H9 (cell line): ENCODE measurements around the gene HOXD12. TPM values are rescaled to one million over a fixed set of nuclear protein-coding genes. Genes with fewer than 3 reads are reported as not detected.

Experiments
- DNase-seq: peaks from one replicate; pipeline ENCODE4 v3.0.0-alpha.2; 2017
- H2AFZ ChIP-seq: one replicate; pipeline ENCODE4 v1.6.1; 2013; ENCODE audit warnings: mild to moderate bottlenecking, low read length, control low read depth, moderate library complexity
- H2AK5ac ChIP-seq: 2 replicates; pipeline ENCODE4 v1.6.1; 2013; ENCODE audit warnings: low read length, control low read depth, mixed read lengths; ENCODE audit not compliant: insufficient read length
- H2BK120ac ChIP-seq: one replicate; pipeline ENCODE4 v1.6.1; 2013; ENCODE audit warnings: low read depth, mild to moderate bottlenecking, low read length, control low read depth, inconsistent platforms; ENCODE audit not compliant: poor library complexity, severe bottlenecking
- H2BK12ac ChIP-seq: 2 replicates; pipeline ENCODE4 v1.6.1; 2013; ENCODE audit warnings: low read length, control low read depth, mixed read lengths, low read depth; ENCODE audit not compliant: insufficient read length
- H2BK15ac ChIP-seq: 2 replicates; pipeline ENCODE4 v1.6.1; 2013; ENCODE audit warnings: low read depth, low read length, control low read depth
- H2BK20ac ChIP-seq: one replicate; pipeline ENCODE4 v1.6.1; 2013; ENCODE audit warnings: low read depth, mild to moderate bottlenecking, low read length, control low read depth, inconsistent platforms; ENCODE audit not compliant: poor library complexity, severe bottlenecking
- H2BK5ac ChIP-seq: 2 replicates; pipeline ENCODE4 v1.6.1; 2013; ENCODE audit warnings: low read length, control low read depth, mixed read lengths; ENCODE audit not compliant: insufficient read length
- H3K14ac ChIP-seq: 2 replicates; pipeline ENCODE4 v1.6.1; 2013; ENCODE audit warnings: low read length, control low read depth; ENCODE audit not compliant: insufficient read depth
- H3K18ac ChIP-seq: 2 replicates; pipeline ENCODE4 v1.6.1; 2013; ENCODE audit warnings: low read depth, mild to moderate bottlenecking, mixed read lengths, low read length, control low read depth; ENCODE audit not compliant: insufficient read length
- H3K23ac ChIP-seq: 2 replicates; pipeline ENCODE4 v1.6.1; 2013; ENCODE audit warnings: low read length, control low read depth, mixed read lengths, low read depth; ENCODE audit not compliant: insufficient read length
- H3K23me2 ChIP-seq: 2 replicates; pipeline ENCODE4 v1.6.1; 2013; ENCODE audit warnings: low read depth, mild to moderate bottlenecking, mixed read lengths, low read length, control low read depth; ENCODE audit not compliant: insufficient read length, poor library complexity, severe bottlenecking
- H3K27ac ChIP-seq: 2 replicates; pipeline ENCODE4 v1.5.1; 2013; ENCODE audit warnings: low read length, control low read depth, mixed read lengths, low read depth; ENCODE audit not compliant: insufficient read length
- H3K27me3 ChIP-seq: 2 replicates; pipeline ENCODE4 v1.6.1; 2013; ENCODE audit warnings: low read length, control low read depth, inconsistent platforms; ENCODE audit not compliant: insufficient read depth
- H3K4ac ChIP-seq: 2 replicates; pipeline ENCODE4 v1.6.1; 2013; ENCODE audit warnings: low read depth, mild to moderate bottlenecking, control low read depth, inconsistent platforms, low read length, moderate library complexity
- H3K4me1 ChIP-seq: 2 replicates; pipeline ENCODE4 v1.6.1; 2013; ENCODE audit warnings: low read length, control low read depth, inconsistent platforms; ENCODE audit not compliant: insufficient read depth
- H3K4me2 ChIP-seq: 2 replicates; pipeline ENCODE4 v1.6.1; 2013; ENCODE audit warnings: low read length, control low read depth, mixed read lengths; ENCODE audit not compliant: insufficient read length, insufficient read depth
- H3K56ac ChIP-seq: 2 replicates; pipeline ENCODE4 v1.6.1; 2013; ENCODE audit warnings: low read depth, mild to moderate bottlenecking, mixed read lengths, low read length, control low read depth; ENCODE audit not compliant: insufficient read length
- H3K79me1 ChIP-seq: 2 replicates; pipeline ENCODE4 v1.6.1; 2013; ENCODE audit warnings: low read depth, mild to moderate bottlenecking, moderate library complexity, low read length, control low read depth, inconsistent platforms; ENCODE audit not compliant: insufficient read depth, poor library complexity, severe bottlenecking
- H3K79me2 ChIP-seq: 2 replicates; pipeline ENCODE4 v1.6.1; 2013; ENCODE audit warnings: low read length, control low read depth, inconsistent platforms; ENCODE audit not compliant: insufficient read depth
- H3K9ac ChIP-seq: 2 replicates; pipeline ENCODE4 v1.6.1; 2013; ENCODE audit warnings: low read length, control low read depth, mixed read lengths; ENCODE audit not compliant: insufficient read length; ENCODE audit errors: extremely low read depth
- H3K9me3 ChIP-seq: one replicate; pipeline ENCODE4 v1.6.1; 2013; ENCODE audit warnings: low read depth, low read length, inconsistent platforms; ENCODE audit not compliant: control insufficient read depth
- H3T11ph ChIP-seq: one replicate; pipeline ENCODE4 v1.6.1; 2013; ENCODE audit warnings: mild to moderate bottlenecking, low read length, control low read depth, inconsistent platforms
- H4K20me1 ChIP-seq: one replicate; pipeline ENCODE4 v1.6.1; 2013; ENCODE audit not compliant: control insufficient read depth, insufficient read length, insufficient read depth
- H4K5ac ChIP-seq: 2 replicates; pipeline ENCODE4 v1.6.1; 2013; ENCODE audit warnings: low read depth, mild to moderate bottlenecking, mixed read lengths, low read length, control low read depth; ENCODE audit not compliant: insufficient read length
- H4K8ac ChIP-seq: replicated peaks from 2 replicates; pipeline ENCODE4 v1.6.1; 2013; ENCODE audit warnings: low read length, control low read depth, mixed read lengths, low read depth; ENCODE audit not compliant: insufficient read length
- H4K91ac ChIP-seq: 2 replicates; pipeline ENCODE4 v1.6.1; 2013; ENCODE audit warnings: low read depth, mild to moderate bottlenecking, moderate library complexity, mixed read lengths, low read length, control low read depth; ENCODE audit not compliant: insufficient read length
- H3K27ac Mint-ChIP-seq, 3 experiments: 2 replicates in 2 of 3; 3 replicates in 1 of 3; pipeline ENCODE4 v1.8.0; 2020 to 2021; ENCODE audit warnings: mixed read lengths in 3 of 3, mild to moderate bottlenecking in 1 of 3, moderate library complexity in 1 of 3
- H3K27me3 Mint-ChIP-seq: 2 replicates; pipeline ENCODE4 v1.8.0; 2021; ENCODE audit warnings: low read depth, mild to moderate bottlenecking, moderate library complexity, mixed read lengths
- H3K36me3 Mint-ChIP-seq, 3 experiments: 2 replicates in 2 of 3; 3 replicates in 1 of 3; pipeline ENCODE4 v1.8.0; 2020 to 2021; ENCODE audit warnings: low read depth in 3 of 3, mixed read lengths in 3 of 3; ENCODE audit not compliant: insufficient read depth in 1 of 3
- H3K4me1 Mint-ChIP-seq, 2 experiments: 2 replicates each; pipeline ENCODE4 v1.8.0; 2020; ENCODE audit warnings: mixed read lengths in 2 of 2
- H3K4me3 Mint-ChIP-seq, 2 experiments: 2 replicates in 1 of 2; 3 replicates in 1 of 2; pipeline ENCODE4 v1.8.0; 2020 to 2021; ENCODE audit warnings: mild to moderate bottlenecking in 2 of 2, mixed read lengths in 2 of 2, moderate library complexity in 1 of 2
- H3K9me3 Mint-ChIP-seq, 2 experiments: 2 replicates in 1 of 2; 3 replicates in 1 of 2; pipeline ENCODE4 v1.8.0; 2020; ENCODE audit warnings: mild to moderate bottlenecking in 2 of 2, mixed read lengths in 2 of 2, moderate library complexity in 1 of 2
- WGBS: extraction: QIAGEN DNeasy Blood & Tissue Kit; methylation state at CpG from one replicate; pipeline ENCODE4 v1.1.7; 2013; ENCODE audit warnings: missing lambda C conversion rate, low lambda C conversion rate, mixed read lengths; ENCODE audit not compliant: insufficient read length; ENCODE audit errors: extremely low coverage; 5-methylcytosine and 5-hydroxymethylcytosine counted together
- total RNA-seq: library from RNA; stranded (reverse); gene quantifications from 2 replicates; pipeline ENCODE4 v1.2.1, GENCODE V29; 2021
- TF ChIP-seq, protein P1 (sequence below): fragments of 200-600 bp; sonication (generic); conservative IDR thresholded peaks from 3 replicates; pipeline ENCODE4 v1.8.0; 2021; ENCODE audit warnings: antibody characterized with exemption, mild to moderate bottlenecking

The HOXD12 gene
- total RNA-seq, 1 experiment from 2014 or later = not detected

DNA sequence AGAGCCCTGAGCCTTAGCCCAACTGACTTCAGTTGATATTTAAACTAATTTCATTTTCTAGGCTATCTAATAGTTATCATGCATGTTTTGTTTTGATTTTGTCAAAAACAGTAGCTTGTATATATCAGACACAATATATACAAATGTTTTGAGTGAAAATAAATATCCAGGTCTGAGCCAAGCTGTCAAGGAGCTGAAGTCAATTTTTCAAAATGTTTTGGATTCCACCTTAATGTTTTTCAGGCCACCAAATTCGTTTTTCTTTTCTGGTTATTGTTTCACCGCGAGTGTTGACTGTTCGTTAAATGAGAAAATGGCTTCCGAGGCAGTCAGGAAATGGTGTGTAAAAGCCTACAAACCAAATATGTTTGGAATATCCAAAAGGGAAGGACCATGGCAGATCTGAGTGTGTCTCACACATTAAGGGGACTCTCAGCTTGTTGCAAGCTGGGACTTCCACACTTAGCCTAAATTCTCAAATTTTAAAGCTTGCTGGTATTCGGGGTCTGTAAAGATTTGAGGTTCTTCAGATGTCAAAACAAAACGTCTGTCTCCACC, 2.8 kb downstream of the HOXD12 start:
- Histone ChIP-seq H2BK20ac (no peak overlapping the region), H4K8ac (no peak overlapping the region), H3K23me2 (peaks cover 5% of the 10 kb centered on the region), H2BK15ac (no peak overlapping the region), H3K79me1 (no peaks in the 10 kb centered on the region), H2BK5ac (no peak overlapping the region), H3K79me2 (no peaks in the 10 kb centered on the region), H3K4ac (no peak overlapping the region), H3K9me3 (no peaks in the 10 kb centered on the region), H3K18ac (no peak overlapping the region), H2AK5ac (no peak overlapping the region), H4K91ac (no peak overlapping the region), H4K20me1 (no peaks in the 10 kb centered on the region), H3T11ph (no peak overlapping the region), H3K14ac (no peak overlapping the region), H2BK120ac (no peak overlapping the region), H3K23ac (no peak overlapping the region), H3K27me3 (peaks cover 94% of the 10 kb centered on the region), H3K4me2 (no peak overlapping the region), H3K9ac (no peak overlapping the region), H4K5ac (no peak overlapping the region), H2BK12ac (no peak overlapping the region), H3K27ac (no peak overlapping the region), H3K4me1 (peaks cover 3% of the 10 kb centered on the region; the same call in 1 of the 2 replicates), H2AFZ (no peak overlapping the region), H3K56ac (no peak overlapping the region)
- H3K4me3 Mint-ChIP-seq = no peak overlapping the region; a peak in 1 of 5 replicates
- peaks cover 5 to 19% of the 10 kb centered on the region in 2 experiments for H3K9me3 Mint-ChIP-seq
- H3K27ac Mint-ChIP-seq = no peak overlapping the region
- WGBS = no CpG with 5 or more reads among the region's 7 CpGs
- TF ChIP-seq, protein P1, sequence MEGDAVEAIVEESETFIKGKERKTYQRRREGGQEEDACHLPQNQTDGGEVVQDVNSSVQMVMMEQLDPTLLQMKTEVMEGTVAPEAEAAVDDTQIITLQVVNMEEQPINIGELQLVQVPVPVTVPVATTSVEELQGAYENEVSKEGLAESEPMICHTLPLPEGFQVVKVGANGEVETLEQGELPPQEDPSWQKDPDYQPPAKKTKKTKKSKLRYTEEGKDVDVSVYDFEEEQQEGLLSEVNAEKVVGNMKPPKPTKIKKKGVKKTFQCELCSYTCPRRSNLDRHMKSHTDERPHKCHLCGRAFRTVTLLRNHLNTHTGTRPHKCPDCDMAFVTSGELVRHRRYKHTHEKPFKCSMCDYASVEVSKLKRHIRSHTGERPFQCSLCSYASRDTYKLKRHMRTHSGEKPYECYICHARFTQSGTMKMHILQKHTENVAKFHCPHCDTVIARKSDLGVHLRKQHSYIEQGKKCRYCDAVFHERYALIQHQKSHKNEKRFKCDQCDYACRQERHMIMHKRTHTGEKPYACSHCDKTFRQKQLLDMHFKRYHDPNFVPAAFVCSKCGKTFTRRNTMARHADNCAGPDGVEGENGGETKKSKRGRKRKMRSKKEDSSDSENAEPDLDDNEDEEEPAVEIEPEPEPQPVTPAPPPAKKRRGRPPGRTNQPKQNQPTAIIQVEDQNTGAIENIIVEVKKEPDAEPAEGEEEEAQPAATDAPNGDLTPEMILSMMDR = no peak
- H3K27me3 Mint-ChIP-seq = peaks cover 100% of the 10 kb centered on the region
- DNase-seq = no peak
- peaks cover 28 to 47% of the 10 kb centered on the region in 2 experiments for H3K4me1 Mint-ChIP-seq
- no peaks in the 10 kb centered on the region; a peak in 2 of 7 replicates for H3K36me3 Mint-ChIP-seq
